Stimulated activated CD8-positive, alpha-beta memory T cell treated with anti-CD3 and anti-CD28 coated beads, Interleukin-7, amount 100 ng/mL, for 48 hours (primary cell): Measurements from ENCODE around the gene SYT8.

ENCODE experiments used
- DNase-seq, 2 donors: peaks; one replicate each; pipeline ENCODE4 v3.0.0-alpha.2; 2020; ENCODE audit warnings: low read depth in 1 of 2; ENCODE audit errors: extremely low read depth in 1 of 2

SYT8 gene

GRCh38 chr11:1857064-1857463 lies 22.3 kb downstream of the SYT8 start:
- no peak for DNase-seq

GRCh38 chr11:1858154-1858553 lies 23.4 kb downstream of the SYT8 start:
- DNase-seq = no peak

GRCh38 chr11:1858576-1858975 lies 23.8 kb downstream of the SYT8 start:
- no peak for DNase-seq

GRCh38 chr11:1859004-1859403 lies 24.2 kb downstream of the SYT8 start:
- DNase-seq = no peak

GRCh38 chr11:1860108-1860507 lies 25.3 kb downstream of the SYT8 start:
- DNase-seq = no peak

GRCh38 chr11:1861435-1862411 lies 26.9 kb downstream of the SYT8 start:
- no peak for DNase-seq

- DNase-seq = no peak
Observed at GRCh38 chr11:1862588-1863351, 28.0 kb downstream of the SYT8 start.

GRCh38 chr11:1863352-1864216 lies 28.8 kb downstream of the SYT8 start:
- no peak for DNase-seq

- no peak for DNase-seq
Observed at GRCh38 chr11:1864231-1864630, 29.4 kb downstream of the SYT8 start.

GRCh38 chr11:1864831-1865665 lies 30.3 kb downstream of the SYT8 start:
- DNase-seq = no peak

- no peak for DNase-seq
Observed at GRCh38 chr11:1866226-1866625, 31.4 kb downstream of the SYT8 start.

GRCh38 chr11:1866776-1867175 lies 32.0 kb downstream of the SYT8 start:
- DNase-seq = no peak

- DNase-seq = no peak
Observed at GRCh38 chr11:1867381-1867780, 32.6 kb downstream of the SYT8 start.

- no peak for DNase-seq
Observed at GRCh38 chr11:1868056-1868635, 33.4 kb downstream of the SYT8 start.

GRCh38 chr11:1868636-1869291 lies 34.0 kb downstream of the SYT8 start:
- no peak for DNase-seq

GRCh38 chr11:1869427-1870325 lies 34.9 kb downstream of the SYT8 start:
- no peak for DNase-seq

- DNase-seq = no peak
Observed at GRCh38 chr11:1870326-1870696, 35.5 kb downstream of the SYT8 start.
